ENCODE results near the gene CEMIP2. TPM values are rescaled to one million over a fixed set of nuclear protein-coding genes. Genes with fewer than 3 reads are reported as not detected.

Gene CEMIP2
- total and polyA plus RNA-seq, 2 of the 13 experiments (the other 11 are each of a cell fraction or from before 2014, with no cell fraction given) = 94.3 to 128 TPM

- no peak for TF ChIP-seq DMTF1 (CRISPR knock-in tag; IDR thresholded peaks at IDR 0.05)
- TF ChIP-seq ZSCAN9 (CRISPR knock-in tag; IDR thresholded peaks at IDR 0.05; ENCODE audit: borderline replicate concordance) = no peak
- TF ChIP-seq SRY (CRISPR knock-in tag; IDR thresholded peaks at IDR 0.05) = no peak
- no peak for TF ChIP-seq MLLT10 (CRISPR knock-in tag; IDR thresholded peaks at IDR 0.05)
- TF ChIP-seq MTF2 (CRISPR knock-in tag; IDR thresholded peaks at IDR 0.05; ENCODE audit: borderline replicate concordance) = no peak
- peak; percentile 42; the same call in 1 of the 2 replicates for TF ChIP-seq PHF21A (CRISPR knock-in tag; IDR thresholded peaks at IDR 0.05)
- TF ChIP-seq IRX3 (CRISPR knock-in tag; IDR thresholded peaks at IDR 0.05; ENCODE audit: borderline replicate concordance, low read depth) = 0 out of 2 replicates have a peak, but pooled peaks have one; percentile 58
- TF ChIP-seq ZKSCAN8 (CRISPR knock-in tag; IDR thresholded peaks at IDR 0.05; ENCODE audit: borderline replicate concordance) = no peak
- TF ChIP-seq TEF (CRISPR knock-in tag; IDR thresholded peaks at IDR 0.05) = no peak
- 0 out of 2 replicates have a peak, but pooled peaks have one; percentile 18 for TF ChIP-seq DZIP1 (CRISPR knock-in tag; IDR thresholded peaks at IDR 0.05)
- TF ChIP-seq CSRNP1 (CRISPR knock-in tag; IDR thresholded peaks at IDR 0.05) = no peak
- TF ChIP-seq ZFX (CRISPR knock-in tag; IDR thresholded peaks at IDR 0.05; ENCODE audit: low read depth) = peak; percentile 2; the same call in 1 of the 2 replicates
- no peak for TF ChIP-seq LCORL (IDR thresholded peaks at IDR 0.05)
- TF ChIP-seq LCORL (CRISPR knock-in tag; IDR thresholded peaks at IDR 0.05) = peak; percentile 78; the same call in 1 of the 2 replicates
- TF ChIP-seq RXRA (CRISPR knock-in tag; IDR thresholded peaks at IDR 0.05) = no peak
- TF ChIP-seq HDAC2 (CRISPR knock-in tag; IDR thresholded peaks at IDR 0.05) = peak; percentile 8; the same call in 1 of the 2 replicates
- peak; percentile 33; the same call in 1 of the 2 replicates for TF ChIP-seq ZNF280B (CRISPR knock-in tag; IDR thresholded peaks at IDR 0.05; ENCODE audit: borderline replicate concordance)
Observed at GRCh38 chr9:71769175-71770161, 1.2 kb upstream of the CEMIP2 start (continued).
